Gastroesophageal sphincter (tissue), 3 donors: Measurements from ENCODE around the gene STAT4.

Source experiments
- EP300 ChIP-seq: sonication (generic); formaldehyde crosslinking; IDR thresholded peaks from one replicate; pipeline ENCODE4 v1.6.1; 2017; ENCODE audit warnings: antibody characterized with exemption, mild to moderate bottlenecking
- TF ChIP-seq, protein P1 (sequence below), 4 experiments: fragments of 200-600 bp in 2 of 4; fragments of 450-650 bp in 2 of 4; sonication (generic) in 1 of 4; IDR thresholded peaks; one replicate each; pipeline ENCODE4 v1.5.1; 2017 to 2019; ENCODE audit warnings: antibody characterized with exemption in 4 of 4, mild to moderate bottlenecking in 2 of 4, moderate library complexity in 2 of 4

DNA sequence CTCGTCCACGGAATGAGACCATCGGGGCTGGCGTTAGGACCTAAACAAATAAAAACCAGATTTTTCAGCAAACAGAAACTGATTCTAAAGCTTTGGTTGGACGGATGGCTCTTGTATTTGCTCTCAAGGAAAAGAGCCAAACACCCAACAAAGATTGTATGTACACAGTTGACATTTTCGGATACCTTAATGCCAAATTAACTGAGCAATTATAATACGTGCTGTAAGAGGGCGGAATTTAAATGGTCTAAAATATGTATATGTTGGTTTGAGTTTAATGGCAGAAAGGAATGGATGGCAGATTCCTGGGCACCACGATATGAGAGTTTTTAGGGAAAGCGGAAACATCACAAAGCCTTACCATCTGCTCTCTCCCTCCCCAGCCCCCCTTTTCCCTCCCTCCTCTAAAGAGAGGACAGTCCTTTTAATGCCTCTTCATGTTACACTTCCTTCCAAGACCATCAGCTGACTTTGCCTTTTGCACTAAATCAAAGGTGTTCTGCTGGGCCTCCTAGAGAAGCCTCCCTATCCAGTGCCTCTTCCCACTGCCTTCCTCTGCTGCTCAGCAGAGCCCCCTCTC, 170.1 kb downstream of the STAT4 start:
- TF ChIP-seq, protein P1, sequence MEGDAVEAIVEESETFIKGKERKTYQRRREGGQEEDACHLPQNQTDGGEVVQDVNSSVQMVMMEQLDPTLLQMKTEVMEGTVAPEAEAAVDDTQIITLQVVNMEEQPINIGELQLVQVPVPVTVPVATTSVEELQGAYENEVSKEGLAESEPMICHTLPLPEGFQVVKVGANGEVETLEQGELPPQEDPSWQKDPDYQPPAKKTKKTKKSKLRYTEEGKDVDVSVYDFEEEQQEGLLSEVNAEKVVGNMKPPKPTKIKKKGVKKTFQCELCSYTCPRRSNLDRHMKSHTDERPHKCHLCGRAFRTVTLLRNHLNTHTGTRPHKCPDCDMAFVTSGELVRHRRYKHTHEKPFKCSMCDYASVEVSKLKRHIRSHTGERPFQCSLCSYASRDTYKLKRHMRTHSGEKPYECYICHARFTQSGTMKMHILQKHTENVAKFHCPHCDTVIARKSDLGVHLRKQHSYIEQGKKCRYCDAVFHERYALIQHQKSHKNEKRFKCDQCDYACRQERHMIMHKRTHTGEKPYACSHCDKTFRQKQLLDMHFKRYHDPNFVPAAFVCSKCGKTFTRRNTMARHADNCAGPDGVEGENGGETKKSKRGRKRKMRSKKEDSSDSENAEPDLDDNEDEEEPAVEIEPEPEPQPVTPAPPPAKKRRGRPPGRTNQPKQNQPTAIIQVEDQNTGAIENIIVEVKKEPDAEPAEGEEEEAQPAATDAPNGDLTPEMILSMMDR (IDR thresholded peaks at IDR 0.05) = no peak
- TF ChIP-seq EP300 = no peak
